ENCODE measurements around the gene KCNJ10. TPM values are rescaled to one million over a fixed set of nuclear protein-coding genes. Genes with fewer than 3 reads are reported as not detected.

Gene KCNJ10
- total RNA-seq, 1 experiment from 2014 or later, result not detected

DNA sequence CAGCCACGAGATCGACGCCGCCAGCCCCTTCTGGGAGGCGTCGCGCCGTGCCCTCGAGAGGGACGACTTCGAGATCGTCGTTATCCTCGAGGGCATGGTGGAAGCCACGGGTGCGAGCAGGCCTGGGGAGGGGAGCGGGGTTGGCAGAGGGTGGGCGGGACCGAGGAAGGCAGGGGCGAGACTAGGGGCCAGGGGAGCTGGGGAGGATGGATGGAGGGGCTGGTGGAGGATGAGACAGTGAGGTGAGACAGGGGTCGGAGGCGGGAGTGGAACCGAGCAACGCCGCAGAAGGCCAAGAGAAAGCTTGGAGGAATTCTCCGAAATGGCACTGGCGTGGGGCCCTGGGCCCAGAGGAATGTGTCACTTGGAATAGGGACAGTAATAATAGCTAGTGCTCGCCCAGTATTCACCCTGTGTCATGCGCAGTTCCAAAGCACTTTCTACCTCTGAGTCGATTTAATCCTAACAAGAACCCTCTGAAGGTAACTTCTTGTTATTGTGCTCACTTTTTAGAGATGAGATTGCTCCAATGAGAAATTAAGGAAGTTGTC, 14.9 kb upstream of the KCNJ10 start:
- no peak for DNase-seq (ENCODE audit: low spot score)

- no peak for DNase-seq (ENCODE audit: low spot score)
Measured at GRCh38 chr1:160083968-160084770, 14.2 kb upstream of the KCNJ10 start.

DNA sequence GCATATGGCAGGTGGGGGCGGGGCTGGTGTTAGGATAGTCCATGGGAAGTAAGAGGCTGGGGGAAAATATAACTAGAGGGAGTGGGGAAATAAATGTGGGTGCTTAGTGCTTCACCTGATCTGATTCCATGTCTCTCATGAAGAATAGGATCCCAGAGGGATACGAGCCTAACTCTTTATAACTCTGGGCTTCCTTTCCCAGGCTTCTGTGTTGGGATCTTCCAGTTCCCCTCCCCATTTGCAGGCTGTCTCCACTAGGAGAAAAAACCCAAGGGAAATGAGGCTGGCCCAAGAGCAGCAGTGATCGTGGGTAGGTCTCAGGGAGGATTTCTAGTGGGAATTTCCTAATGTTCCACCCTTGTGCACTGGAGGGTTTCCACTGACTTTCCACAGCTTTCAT, 13.0 kb upstream of the KCNJ10 start:
- no peak for DNase-seq (ENCODE audit: low spot score)

GRCh38 chr1:160082487-160082886, 12.5 kb upstream of the KCNJ10 start:
- no peak for DNase-seq (ENCODE audit: low spot score)

DNA sequence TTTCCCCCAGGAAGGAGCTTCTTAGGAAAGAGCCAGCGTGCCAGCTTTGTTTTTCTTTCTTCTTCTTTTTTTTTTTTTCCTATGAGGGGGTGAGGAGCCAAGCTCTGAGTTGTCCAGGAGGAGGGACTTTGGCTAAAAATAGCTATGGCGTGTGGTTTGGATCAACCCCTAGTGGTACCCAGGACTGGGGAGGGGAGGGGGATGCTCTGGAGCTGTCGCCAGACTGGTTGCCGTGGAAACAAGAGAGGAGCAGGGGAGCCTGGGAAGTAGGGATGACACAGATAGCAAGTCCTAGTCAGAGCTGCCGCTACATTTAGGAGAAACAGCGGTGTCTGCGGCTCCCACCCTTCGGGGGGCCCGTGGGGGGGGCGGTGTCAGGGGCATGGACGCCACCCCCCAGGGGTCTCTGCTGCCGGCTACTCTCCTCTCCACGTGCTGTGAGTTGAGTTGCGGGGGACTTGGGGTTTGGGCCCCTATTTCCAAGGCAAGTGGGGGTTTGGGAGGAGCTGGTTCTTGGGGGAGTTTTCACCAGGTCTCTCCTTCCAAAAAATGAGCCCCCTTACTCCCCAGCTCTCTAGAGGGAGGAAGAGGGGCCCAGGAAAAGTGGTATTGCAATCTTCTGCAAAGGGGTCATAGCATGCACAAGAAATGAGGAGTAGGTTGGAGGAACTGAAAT, 11.4 kb upstream of the KCNJ10 start, which contains the start of gene KCNJ9:
Gene KCNJ9 (plus strand): TSS at position 278 of the 676 bp plus-strand sequence. CDS start 2,493 bp downstream, outside the sequence.
- DNase-seq (ENCODE audit: low spot score), result no peak

GRCh38 chr1:160080381-160081100, 10.6 kb upstream of the KCNJ10 start:
- no peak for DNase-seq (ENCODE audit: low spot score)

GRCh38 chr1:160079448-160079847, 9.5 kb upstream of the KCNJ10 start:
- no peak for DNase-seq (ENCODE audit: low spot score)

GRCh38 chr1:160078512-160079195, 8.7 kb upstream of the KCNJ10 start:
- peak; percentile 69 for DNase-seq (ENCODE audit: low spot score)

DNA sequence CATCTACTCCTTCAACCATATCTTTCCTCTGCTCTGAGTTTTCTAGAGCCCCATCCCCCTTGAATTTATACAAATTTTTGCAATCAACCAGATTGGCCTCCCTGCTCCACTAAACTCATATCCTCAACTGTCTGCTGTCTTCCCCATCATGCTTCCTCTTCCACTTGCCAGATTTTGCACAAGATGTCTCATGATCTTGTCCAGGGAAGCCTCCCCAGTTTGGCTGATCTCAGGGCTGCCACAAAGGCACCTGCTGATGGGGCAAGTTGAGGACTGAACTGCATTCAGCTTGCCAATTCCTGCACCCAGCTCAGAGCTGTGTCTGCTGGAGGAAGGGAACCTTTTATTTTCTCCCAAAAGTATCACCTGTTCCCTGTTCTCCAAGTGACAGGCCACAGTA, 7.5 kb upstream of the KCNJ10 start:
- no peak for DNase-seq (ENCODE audit: low spot score)

- DNase-seq (ENCODE audit: low spot score), result no peak
Measured at GRCh38 chr1:160076295-160076694, 6.3 kb upstream of the KCNJ10 start.

DNA sequence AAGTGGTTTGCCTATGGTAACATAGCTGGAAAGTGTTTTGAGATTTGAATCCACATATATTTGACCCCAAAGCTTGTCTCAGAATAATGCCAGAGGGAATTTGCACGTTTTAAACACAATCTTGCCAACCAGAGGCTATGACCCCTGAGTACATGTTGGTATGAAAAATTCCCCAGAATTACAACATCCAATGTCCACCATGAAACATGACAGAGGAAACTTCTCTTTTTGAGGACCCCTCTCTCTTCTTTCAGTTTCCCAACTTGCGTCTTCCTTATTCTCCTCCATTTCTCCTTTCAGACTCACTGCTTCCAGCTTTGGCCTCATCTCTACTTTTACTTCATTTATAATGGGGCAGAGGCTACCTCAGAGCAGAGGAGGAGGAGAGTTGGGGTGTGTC, 5.9 kb upstream of the KCNJ10 start:
- DNase-seq (ENCODE audit: low spot score), result no peak

DNA sequence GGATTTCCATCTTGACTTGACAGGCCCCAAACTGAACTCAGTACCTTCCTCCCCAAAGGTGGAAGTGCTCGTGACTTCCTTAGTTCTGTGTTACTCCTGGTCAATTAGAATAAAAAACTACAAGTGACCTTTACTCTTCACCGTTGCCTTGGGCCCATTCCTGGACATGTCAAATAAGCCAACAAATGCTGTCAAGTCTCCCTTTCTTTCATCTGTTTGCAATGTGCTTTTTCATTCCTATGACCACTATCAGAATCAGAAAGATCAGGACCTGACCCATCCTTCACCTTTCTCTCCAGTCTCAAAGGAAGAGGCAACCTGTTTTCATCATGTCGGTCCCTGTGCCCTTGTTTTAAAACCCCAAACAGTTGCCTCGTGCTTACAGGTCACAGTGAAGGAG, 4.9 kb upstream of the KCNJ10 start:
- no peak for DNase-seq (ENCODE audit: low spot score)

DNA sequence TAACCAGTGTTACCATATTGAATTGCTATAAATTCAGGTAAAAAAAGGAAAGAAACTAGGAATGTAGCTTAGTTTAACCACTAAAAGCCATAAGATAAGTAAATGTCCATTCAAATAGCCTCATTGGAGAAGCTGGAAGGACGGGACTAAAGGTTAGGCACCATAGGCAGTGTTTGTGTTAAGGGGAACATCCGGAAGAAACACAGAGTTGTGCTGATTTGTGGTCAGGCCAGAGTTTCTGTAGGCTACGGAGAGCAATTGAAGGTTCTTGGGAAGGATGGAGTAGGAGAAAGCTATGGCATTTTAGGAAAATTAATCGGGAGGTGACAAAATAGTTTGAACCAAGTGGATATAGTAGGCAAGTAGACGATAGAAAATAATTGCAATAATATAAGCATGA, 1.3 kb upstream of the KCNJ10 start:
- DNase-seq (ENCODE audit: low spot score), result no peak

- DNase-seq (ENCODE audit: low spot score), result peak; percentile 56
Measured at GRCh38 chr1:160070243-160071163, 543 bp upstream of the KCNJ10 start.

DNA sequence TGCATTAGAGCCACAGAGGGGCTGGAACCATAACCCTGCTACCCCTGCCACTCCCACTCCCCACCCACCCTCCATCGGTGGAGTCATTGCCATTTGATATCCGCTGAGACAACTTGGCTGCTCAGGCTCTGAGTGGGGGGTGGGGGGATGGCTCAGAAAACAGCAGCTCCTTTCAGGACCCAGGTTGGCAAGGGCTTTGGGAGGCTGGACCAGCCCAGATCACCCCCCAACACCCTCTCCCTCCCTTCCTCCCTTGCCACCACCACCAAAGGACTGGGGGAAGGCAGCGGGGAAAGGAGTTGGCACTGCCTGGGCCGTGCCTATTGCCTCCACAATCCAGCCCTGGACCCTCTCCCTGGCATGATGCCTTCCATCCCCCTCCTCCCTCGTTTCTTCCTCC, 1.7 kb downstream of the KCNJ10 start:
- DNase-seq (ENCODE audit: low spot score), result no peak

DNA sequence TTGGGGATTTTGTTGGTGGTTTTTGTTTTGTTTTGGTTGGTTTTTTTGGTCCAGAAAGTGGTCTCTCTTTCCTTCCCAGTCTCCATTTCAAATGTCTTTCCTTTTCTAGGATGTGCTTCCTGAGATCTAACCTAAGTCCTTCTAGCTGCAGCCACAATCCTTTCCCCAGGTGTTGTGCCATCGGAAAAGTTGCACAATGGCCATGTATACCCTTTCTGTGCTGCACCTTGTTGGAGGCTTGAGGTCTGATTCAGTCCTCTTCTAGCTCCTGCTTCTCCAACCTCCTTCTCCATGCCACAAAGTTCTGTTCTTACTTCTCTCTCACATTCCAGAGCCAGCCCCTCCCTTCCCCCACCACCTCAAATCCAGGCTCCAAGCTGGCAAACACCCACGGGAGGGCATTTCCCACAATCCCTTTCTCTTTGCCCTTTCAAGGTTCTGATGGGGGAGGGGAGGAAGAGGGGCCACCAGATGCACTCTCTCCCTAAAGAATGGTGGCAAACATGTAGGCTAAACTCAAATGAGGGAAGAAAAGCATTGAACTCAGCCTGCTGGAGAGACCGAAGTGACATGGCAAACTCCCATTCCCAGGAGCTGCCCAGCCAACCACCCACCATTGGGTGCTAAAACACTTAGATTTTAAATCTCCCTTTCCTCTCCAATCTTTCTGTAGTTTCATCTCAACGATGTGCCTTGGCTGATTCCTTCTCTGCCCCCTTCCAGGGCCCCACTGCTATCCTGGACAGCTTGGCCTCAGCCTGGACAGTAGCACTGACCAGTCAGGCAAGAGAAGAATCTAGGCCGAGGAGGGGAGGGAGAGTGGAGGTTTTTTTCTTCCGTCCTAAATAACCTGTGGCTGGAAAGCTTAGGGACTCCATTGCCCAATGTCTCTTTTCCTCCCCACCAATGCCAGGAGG, 2.9 kb downstream of the KCNJ10 start:
- no peak for DNase-seq (ENCODE audit: low spot score)

- DNase-seq (ENCODE audit: low spot score), result no peak
Measured at GRCh38 chr1:160064746-160065145, 5.2 kb downstream of the KCNJ10 start.

GRCh38 chr1:160064164-160064563, 5.8 kb downstream of the KCNJ10 start:
- DNase-seq (ENCODE audit: low spot score), result no peak

- DNase-seq (ENCODE audit: low spot score), result no peak
Measured at GRCh38 chr1:160063176-160063575, 6.8 kb downstream of the KCNJ10 start.

GRCh38 chr1:160062230-160062532, 7.8 kb downstream of the KCNJ10 start:
- no peak for DNase-seq (ENCODE audit: low spot score)
